ENCODE measurements around the gene TOM1L2.
"Not testable (repeated sequence)": the region's sequence is repeated elsewhere in the genome, so short reads cannot be mapped to it uniquely, and the experiment has no call there.

Gene TOM1L2

DNA sequence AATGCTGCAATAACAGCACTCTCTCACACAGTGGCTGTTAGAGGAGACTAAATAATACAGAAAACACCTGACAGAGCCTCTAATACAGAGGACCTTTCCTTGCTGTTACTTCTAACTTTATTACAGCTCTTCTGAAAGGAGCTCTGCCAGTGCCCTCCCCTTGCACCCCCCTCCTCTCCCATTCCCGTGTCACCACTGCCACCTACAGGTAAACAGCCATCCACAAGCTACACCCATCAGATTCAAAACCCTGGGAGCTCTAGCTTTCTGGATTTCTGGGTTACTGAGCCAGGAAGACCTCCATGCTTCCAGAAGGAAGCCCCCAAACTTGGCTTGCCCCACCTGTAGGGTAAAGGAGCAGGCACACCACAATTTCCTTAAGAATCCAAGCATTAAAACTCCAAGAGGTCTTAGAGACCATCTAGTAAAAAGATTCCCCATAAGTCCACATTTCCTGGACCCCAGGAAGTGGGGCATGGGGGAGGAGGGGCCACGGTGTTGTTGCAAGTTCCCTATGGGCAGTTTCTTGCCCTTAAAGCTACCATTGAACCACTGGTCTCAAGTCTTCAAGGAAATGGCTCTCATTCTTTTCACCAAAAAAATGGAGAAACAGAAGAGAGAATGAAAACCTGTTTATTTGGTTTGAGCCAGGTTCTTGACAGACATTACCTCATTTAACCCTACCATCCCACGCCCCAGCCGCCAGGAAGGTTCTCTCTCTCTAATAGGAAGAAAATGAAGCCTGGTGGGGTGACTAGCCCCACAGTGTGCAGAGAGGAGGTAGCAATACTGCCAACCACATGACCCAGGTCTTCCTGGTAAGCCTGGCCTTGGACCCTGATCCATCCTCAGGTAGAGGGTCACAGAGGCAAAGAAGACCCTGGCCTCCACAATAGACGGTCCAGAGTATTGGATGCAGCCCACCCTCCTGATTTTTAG lies 52.8 kb downstream of the TOM1L2 start:
- DNase-seq, result peak; percentile 59

DNA sequence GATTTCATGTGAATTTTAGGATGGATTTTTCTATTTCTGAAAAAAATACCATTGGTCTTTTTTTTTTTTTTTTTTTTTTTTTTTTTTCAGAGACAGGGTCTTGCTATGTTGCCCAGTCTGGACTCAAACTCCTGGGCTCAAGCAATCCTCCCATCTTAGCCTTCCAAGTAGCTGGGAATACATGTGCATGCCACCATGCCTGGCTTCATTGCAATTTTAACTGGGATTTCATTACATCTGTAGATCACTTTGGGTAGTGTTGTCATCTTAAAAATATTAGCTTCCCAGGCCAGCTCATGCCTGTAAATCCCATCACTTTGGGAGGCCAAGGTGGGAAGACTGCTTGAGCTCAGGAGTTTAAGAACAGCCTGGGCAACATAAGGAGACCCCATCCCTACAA lies 54.8 kb downstream of the TOM1L2 start:
- no peak for DNase-seq

DNA sequence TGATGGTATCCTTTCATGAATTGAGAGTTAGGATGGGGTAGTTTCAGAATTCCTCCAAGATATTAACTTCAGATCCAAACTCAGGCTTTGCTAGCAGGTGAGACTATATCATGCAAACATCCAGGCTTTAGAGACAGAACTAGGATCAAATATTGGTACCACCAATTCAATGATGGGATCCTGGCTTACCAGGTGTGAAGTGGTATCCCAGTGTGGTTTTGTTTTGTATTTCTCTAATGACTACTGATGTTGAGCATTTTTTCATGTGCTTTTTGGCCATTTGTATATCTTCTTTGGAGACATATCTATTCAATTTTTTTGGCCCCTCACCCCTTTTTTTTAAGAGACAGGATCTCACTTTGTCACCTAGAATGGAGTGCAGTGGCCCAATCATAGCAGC lies 57.0 kb downstream of the TOM1L2 start:
- no peak for DNase-seq

DNA sequence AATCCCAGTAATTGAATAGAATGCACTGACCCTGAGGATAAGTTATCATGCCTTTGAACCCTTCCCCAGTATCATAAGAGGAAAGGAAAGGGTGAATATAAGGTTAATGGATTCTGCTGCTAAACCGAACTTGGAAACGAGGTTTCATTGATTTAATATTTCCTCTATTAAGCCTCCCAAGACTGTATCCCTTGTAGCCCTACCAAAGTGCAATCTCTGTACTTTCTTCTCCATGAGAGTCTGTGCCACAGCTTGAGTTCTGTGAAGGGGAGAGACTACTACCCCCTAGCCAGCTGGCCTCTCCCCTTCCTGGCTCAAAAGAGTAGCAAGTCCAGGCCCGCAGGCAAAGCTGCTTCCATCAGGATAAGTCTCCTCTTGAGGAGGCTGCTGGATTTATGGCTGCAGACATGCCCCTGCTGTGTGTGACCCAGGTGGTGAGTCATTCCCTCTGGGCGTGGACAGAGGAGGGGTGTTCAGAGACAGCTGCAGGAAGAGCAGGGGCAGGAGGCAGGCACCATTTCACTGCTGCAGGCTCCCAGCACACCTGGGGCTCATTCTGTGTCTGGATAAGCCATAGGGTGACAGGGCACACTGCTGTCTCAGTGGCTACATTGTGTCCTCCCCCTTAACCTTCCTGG lies 58.4 kb downstream of the TOM1L2 start:
- peak; percentile 29 for DNase-seq

DNA sequence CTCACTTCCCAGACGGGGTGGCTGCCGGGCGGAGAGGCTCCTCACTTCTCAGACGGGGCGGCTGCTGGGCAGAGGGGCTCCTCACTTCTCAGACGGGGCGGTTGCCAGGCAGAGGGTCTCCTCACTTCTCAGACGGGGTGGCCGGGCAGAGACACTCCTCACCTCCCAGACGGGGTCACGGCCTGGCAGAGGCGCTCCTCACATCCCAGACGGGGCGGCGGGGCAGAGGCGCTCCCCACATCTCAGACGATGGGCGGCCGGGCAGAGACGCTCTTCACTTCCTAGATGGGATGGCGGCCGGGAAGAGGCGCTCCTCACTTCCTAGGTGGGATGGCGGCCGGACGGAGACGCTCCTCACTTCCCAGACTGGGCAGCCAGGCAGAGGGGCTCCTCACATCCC lies 59.9 kb downstream of the TOM1L2 start:
- not testable (repeated sequence) for DNase-seq

DNA sequence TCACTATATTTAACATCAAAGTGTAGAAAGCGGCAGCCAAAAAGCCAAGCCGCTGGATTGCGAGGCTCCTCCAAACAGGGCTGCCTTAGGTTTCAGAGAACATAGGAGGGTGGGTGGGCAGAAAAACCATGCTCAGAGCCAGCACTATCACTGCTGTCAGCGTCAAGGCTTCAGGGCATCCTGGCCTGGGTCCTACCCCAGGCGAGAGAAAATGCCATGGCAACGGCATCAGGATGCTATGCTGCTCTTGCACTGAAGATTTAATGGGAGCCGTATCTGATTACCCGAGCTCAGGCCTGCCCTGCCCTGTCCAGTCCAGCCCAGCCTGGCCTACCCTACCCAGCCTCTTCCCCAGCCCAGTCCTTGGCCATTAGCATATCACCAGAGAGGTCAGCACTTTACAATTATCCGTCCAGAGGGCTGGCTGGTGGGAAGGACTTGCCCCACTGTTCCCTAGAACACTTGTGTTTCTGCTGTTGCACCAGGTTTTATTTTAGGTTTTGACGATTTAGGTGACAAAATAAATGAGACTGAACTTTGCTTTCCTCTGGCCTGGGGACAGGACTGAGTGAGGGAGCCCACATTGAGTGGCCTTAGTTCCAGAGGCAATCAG lies 61.1 kb downstream of the TOM1L2 start:
- DNase-seq, result no peak

DNA sequence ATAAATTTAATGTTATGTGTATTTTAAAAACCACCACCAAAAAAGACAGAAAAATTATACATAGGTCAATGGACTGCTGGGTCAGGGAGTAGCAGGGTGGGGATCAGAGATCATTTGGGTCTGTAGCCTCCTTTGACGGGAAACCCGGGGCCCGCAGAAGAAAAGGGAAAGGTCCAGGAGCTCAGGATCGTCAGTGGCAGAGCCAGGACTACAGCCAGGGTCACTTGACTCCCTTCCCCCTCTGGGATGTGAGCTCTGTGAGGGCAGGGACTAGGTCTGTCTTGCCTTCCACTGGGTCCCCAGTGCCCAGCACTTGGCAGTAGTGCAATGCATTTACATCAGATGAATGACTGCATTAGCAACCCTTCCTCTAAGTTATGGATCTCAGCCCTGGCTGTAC lies 62.1 kb downstream of the TOM1L2 start:
- no peak for DNase-seq

DNA sequence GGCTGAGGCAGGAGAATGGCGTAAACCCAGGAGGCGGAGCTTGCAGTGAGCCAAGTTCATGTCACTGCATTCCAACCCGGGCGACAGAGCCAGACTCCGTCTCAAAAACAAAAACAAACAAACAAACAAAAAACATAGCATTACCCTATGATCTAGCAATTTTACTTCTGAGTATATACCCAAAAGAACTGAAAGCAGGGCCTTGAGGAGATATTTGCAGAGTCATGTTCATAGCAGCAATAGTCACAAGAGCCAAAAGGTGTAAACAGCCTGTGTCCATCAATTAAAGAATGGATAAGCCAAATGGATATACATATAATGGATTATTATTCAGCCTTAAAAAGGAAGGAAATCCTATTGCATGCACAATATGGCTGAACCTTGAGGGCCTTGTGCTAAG lies 63.1 kb downstream of the TOM1L2 start:
- DNase-seq, result no peak

DNA sequence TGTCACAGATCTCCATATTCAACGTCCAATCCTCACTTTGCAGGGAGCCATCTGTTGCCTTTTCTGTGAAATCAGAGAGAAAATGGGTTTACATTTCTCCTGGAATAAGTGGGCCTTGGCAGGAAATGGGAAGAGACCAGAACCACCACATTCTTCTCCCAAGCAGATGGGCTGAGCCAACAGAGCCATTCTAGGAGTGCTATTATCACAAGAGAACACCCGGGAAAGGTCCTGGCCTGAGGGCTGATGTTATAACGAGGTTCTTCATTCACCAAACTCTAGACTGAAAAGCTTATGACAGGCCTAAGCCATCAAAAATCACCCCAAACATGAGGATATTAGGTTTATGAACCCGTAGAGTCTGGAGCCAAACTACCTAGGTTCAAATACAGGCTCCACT lies 64.7 kb downstream of the TOM1L2 start:
- DNase-seq, result no peak

DNA sequence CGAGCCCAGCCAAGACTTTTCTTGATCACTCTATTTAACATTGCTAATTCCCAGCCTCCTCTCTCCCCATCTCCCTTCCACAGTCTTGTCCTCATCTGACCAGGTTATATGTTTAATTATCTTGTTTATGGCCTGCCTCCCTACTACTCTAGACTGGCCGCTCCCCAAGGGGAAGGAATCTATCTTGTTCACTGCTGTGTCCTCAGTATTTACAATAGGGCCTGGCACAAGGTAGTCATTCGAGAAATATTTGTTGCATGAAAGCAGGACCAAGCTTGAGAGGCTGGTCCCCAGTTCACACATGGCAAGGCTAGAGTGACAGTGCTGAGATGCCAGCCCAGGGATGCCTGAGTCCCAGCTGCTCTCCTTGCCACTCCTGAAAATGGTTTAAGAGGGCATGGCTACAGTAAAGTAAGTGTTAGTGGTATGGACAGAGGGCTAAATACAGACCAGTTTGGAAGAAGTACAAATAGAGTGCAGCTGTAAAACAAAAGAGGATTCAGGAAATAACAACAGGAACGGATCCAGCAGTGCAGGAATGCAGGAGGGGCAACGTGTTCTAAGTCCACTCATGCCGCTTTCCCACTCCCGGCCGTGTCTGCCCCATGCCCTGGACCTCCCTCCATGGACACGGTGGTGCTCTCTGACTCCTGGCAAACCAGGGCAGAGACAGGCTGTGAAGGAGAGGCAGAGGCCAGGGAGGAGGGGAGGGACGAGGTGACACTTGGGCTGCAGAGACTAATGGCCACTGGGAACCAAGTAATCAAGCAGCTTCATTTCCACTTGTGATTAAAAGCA lies 65.6 kb downstream of the TOM1L2 start:
- DNase-seq, result no peak

DNA sequence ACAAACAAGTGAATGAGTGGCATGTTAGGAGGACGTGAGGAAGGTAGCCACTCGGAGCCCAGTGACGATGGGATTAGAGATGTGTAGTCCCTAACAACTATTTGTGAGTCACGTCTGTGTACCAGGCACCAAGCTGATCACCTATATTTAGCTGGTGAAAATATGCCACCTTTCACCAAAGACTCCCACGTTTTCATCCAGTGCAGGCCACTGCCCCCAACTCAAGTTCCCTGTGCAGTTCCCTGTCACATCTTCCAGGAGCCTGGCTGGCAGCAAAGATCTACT lies 67.2 kb downstream of the TOM1L2 start:
- no peak for DNase-seq

DNA sequence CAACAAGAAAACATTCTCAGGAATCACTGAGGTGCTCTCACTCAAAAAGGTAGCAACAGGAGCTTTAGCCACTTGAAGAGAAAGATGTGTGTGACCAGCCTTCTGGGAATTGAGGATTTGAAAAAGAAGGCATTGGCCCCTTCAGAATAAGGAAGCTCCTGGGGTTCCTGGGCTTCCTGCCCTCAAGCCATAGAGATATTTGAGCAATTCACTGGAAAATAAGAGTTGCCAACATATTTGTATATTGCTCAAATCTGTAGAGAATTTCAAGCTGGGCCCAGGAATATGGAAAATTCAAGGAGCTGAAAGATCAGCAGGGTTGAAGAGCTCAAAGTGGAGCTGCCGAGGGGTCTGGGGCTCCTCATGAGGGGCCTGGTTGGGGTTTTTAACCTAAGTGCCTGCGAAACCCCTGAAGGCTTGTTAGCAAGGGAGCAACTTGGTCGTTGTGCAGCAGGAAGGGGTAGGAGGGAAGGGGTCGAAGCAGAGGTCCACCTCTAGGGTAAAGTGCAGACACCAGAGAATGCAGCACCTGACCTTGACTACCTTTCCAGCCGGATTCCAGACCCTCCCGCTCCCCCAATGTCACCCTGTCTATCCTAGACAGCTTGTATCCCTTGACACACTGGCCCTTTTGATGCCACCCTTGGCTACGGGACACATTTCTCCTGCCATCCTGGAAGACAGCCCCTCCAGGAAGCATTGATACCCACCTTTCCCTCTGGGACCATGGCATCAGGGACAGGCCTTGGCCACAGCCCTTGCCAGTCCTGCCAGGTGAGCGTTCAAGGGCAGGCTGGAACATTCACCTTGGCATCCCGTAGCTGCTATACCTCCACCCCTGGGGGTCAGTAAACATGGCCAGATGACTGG lies 67.8 kb downstream of the TOM1L2 start:
- DNase-seq, result no peak

DNA sequence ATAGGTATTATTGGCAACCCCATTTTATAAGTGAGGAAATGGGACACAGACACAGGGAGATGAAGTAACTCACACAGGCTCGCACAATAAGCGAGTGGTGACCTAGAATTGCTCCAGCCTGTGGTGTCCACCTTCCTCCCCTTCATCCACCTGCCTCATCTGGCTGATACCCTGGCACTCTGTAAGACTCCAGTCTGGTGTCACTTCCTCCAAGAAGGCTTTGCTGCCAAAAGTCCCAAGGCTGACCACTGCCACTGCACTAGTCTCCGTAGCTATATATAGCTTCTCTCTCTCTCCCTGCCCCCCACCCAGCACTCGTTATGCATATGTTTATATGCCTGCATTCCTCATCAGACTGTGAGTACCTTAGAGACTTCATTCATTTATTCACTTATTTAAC lies 69.3 kb downstream of the TOM1L2 start:
- no peak for DNase-seq

DNA sequence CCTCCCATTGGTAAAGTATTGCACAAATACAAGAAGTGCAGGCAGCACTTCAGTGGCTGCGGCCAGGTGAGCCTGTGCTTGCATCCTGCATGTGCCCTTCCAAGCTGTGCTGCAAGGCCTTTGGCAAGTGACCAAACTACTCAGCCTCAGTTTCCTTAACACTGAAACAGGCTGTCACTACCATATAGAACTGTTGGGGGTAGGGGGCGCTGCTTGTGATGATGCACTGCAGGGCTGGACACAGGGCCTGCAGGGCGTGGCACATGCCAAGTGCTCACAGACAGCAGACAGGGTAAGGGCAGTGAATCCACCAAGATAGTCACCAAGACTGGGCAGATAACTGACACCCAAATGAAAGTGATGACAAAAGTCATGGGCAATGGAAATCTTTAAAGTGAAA lies 69.8 kb downstream of the TOM1L2 start:
- no peak for DNase-seq

DNA sequence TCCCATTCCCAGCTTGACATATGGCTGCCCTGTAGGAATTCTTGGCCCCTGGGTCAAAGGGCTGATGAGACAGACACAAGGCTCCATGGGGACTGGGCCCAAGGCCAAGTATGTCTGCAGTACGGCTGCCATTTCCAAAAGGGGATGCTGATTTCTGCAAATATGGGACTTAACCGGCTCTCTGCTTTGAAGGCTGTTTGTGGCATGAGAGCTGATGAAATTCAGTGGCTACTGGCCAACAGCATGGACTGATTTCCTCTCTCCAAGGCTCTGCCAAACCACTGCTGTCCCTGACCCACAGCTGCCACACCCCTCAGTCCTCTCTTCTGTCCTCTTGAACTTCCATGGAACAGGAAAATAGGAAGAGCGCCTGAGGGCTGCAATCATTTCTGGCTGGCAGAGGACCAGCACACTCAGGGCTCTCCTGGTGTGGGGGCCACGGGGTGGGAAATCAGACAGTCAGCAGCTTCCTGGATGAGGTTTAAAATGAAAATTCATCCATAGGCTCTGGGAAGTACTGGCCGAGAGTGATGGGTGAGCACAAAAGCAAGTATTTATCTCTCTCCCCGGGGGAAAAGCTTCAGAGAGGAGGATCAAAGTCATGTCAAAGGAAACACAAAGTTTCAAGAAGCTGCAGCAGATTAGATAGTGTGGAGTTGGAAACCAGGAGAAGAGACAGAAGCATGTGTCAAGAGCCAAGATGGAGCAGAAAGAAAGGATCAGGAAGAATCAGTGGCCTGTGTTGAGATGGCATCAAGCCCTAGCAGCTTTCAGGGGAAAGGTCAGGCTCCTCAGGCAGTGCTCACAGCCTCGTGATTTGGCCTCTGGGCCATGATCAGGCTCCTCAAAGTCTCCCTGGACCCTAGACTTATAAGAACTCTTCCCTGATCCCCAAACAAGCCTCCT lies 71.3 kb downstream of the TOM1L2 start:
- no peak for DNase-seq

DNA sequence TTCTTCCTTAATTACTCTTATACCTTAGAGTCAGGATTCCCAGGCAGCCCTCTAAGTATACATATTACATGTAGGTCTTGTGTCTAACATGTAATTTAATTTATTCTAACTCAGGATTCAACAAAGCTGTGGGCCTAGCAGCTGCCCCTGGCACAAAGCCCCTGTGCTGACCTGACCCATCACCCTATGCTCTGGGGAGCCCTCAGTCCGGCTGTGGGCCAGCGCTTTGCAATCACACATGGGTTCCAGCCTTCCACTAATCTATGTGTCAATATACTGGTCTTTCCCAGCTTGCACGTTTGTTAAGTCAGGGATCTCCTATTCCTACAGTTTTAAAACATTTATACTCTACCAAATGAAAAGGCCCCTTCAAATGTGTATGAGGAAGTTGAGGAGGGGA lies 72.7 kb downstream of the TOM1L2 start:
- no peak for DNase-seq

DNA sequence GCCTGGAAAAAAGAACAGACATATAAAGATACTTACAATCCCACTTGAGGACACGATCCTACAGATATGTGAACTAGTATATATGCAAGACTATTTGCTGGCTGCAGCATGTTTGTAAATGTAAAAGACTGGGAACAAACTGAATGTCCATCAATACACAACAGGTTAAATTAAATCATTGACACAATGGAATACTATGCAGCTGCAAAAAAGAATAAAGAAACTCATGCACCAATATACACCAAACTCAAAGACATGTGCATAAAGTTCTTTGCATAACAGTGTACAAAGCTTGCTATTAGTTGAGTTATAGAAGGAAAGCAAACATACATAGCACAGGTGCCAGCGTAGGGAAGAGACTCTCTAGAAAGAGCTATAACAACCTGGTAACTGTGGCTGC lies 73.5 kb downstream of the TOM1L2 start:
- DNase-seq, result no peak

DNA sequence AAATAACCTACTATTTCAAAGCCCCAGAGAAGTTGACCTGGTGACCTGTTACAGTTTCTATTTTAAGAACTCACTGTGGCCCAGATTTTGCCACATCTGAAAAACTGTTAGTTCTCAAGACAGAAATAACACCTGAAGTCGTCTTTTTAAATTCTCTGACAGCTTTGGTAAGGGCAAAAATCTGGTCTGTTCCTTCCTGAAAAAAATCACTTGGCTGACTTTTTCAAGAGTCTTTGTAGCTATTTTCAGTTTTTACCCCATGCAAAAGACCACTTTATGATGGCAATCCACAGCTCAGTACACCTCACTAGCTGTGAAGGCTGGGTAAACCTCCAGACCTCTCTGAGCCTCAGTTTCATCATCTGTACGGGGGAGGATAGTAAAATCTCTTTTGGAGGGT lies 74.8 kb downstream of the TOM1L2 start:
- no peak for DNase-seq

DNA sequence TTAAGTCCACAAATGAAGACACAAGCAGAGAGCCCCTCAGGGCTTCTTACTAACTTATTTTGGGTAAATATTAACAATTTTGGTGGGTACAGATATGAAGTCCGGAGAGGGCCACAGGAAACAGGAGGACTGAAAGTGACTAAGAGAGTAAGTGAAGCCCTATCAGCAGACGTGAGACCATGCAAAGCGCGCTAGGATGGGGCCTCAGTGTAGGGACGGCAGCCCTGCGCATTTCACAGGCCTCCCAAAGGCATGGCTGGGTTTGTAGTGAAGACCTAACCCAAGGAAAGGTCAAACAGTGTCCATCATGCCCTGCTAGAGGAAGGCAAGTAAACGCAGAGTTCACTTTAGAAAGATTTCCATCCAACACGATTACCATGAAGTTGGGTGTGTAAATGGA lies 75.5 kb downstream of the TOM1L2 start:
- no peak for DNase-seq

DNA sequence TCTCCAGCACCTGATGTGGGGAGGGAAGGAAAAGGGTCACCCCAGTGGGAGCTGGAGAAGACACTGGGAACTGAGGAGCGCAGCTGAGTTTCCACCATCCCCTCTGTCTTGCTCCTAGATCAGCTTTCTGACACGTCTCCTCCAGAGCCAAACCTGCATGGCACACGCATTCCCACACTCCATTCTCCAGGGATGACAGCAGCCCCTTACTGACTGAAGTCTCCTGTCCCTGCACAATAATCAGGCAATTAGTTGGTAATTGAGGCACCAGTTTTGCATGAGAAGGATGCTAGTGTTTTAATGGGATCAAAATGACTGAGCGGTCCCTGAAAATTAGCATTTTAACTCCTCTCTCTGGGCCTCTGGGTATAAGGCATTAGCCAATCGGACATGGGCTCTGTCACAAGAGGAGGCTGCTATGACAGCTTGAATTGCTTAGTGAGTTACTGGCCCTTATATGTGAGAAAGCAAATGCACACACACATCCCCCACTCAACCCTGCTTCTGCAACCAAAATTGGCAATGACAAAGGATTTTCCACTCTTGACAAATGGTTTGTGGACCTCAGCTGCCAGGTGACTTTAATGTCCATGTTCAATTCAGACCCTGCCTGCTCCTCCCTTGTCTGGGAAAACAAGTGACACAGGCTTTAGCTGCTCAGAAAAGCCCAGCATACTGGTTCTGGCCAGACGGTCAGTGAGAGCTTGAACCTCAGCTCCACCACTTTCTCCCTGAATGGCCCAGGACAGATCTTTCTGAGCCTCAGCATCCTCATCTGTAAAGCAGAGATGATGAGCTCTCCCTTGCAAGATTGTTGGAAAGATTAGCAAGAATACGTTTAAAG lies 78.2 kb downstream of the TOM1L2 start:
- no peak for DNase-seq

Measured in stimulated activated CD4-positive, alpha-beta T cell treated with anti-CD3 and anti-CD28 coated beads, Interleukin-4, amount 100 ng/mL, for 1 hour (primary cell).